EH (cell line): ENCODE results near the gene RPS6KB2.
A peak's percentile ranks its signal among the peaks of the same experiment; 100 is the strongest.
"Not testable (repeated sequence)": the region's sequence is repeated elsewhere in the genome, so short reads cannot be mapped to it uniquely, and the experiment has no call there.

Experiments used
- DNase-seq: peaks from one replicate; pipeline ENCODE4 v3.0.0-alpha.2; 2015; ENCODE audit warnings: low read depth

The RPS6KB2 gene

DNA sequence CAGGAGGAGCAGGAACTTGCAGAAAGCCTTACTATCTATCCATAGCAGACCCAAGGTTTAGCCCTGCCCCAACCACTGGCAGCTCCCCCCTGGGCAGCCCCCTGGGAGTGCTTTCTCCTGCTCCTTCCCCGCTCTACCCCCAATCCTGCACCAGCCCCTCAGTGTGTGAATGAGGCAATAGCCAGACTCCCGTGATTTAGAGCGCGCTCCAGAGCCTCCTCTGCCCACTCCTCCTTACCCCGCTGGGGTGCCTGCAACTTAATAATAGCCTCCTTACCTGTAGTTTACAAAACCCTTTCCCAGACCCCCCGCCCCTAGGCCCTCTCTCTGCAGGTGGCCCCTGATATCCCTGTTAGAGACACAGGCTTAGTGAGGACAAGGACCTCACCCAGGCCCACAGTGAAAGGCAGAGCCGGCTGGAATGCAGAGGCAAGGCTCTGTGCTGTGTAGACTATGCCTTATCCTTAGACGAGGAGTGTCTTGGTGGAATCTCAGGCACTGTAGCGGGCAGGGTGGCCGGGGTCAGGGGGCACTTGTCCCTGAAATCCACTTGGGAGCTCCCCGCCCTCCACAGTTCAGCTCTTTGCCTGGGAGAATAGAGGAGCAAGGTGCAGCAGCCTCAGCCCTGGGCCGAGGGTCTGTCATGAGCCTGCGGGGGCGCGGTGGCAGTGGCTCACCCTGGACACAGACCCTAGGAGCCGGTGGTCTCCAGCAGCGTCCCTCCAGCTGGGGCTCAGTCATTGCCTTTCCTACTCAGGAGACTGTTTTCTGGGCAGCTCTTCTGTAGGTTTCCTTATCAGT is 17.1 kb upstream of the RPS6KB2 start:
- DNase-seq = no peak

DNA sequence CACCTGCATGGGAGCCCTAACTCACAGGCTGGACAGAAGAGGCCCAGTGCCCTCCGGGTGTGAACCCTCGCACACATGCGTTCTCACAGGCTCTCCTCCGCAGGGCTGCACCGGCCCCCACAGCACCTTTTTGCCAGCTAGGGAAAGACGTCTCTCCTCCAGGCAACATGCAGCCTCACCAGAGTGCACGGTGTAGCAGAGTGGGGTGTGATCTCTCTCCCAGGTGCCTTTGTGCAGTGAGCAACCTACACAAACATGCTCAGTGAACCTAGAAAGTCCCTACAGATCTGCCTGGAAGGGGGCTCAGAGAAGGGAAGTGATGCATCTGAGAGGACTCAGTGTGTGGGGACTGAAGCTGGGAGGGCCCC is 16.5 kb upstream of the RPS6KB2 start:
- no peak for DNase-seq

DNA sequence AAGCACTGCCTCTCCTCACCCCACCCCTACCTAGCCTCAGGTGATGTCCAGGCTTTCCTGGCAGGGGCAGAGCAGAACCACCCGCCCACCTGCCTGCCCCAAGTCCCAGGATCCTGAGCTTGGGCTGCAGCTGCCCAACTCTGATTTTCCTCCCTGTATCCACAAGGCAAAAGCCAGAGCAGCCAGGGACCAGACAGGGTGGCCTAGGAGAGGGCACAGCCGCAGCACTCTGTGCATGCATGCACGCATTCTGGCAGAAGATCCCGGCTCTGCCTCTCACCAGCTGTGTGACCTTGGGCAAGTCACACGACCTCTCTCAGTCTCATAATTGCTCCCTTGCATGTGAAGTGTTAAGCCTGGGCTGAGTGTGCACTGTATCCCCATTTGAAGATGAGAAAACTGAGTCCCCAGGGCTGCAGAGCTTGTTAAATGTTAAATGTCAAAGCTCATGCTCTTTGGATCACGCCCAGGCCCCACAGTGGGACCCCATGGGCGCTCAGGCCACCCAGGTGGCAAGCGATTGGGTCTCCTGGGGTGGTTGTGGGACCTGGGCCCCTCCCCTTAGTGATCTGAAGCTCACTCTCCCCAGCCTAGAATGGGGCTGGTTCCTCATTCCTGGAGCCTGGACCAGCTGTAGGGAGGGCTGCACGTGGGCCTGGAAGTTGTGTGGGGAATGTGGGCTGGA is 15.7 kb upstream of the RPS6KB2 start:
- no peak for DNase-seq

DNA sequence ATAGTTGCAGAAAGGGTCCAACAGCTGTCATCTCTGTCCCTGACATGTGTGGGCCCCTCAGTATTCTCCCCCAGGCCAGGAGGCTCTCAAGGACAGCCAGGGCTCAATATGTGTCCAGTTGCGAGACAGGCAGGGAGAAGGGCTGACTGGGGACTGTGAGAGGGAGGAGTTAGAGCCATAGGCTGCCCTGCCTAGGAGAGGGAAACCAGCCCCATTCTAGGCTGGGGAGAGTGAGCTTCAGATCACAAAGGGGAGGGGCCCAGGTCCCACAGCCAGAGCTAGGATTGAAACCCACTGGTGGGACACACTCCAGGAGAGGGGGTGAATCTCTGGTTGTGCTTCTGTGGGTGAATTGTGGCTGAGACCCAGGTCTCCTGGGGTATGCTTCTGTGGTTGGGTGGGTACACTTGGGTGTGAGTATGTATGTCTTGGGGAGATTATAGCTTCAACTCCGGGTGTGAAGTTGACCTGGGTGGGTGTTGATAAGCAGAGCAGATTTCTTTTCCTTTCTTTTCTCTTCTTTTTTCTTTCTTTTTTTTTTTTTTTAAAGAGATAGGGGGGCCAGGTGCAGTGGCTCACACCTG is 14.9 kb upstream of the RPS6KB2 start:
- no peak for DNase-seq

DNA sequence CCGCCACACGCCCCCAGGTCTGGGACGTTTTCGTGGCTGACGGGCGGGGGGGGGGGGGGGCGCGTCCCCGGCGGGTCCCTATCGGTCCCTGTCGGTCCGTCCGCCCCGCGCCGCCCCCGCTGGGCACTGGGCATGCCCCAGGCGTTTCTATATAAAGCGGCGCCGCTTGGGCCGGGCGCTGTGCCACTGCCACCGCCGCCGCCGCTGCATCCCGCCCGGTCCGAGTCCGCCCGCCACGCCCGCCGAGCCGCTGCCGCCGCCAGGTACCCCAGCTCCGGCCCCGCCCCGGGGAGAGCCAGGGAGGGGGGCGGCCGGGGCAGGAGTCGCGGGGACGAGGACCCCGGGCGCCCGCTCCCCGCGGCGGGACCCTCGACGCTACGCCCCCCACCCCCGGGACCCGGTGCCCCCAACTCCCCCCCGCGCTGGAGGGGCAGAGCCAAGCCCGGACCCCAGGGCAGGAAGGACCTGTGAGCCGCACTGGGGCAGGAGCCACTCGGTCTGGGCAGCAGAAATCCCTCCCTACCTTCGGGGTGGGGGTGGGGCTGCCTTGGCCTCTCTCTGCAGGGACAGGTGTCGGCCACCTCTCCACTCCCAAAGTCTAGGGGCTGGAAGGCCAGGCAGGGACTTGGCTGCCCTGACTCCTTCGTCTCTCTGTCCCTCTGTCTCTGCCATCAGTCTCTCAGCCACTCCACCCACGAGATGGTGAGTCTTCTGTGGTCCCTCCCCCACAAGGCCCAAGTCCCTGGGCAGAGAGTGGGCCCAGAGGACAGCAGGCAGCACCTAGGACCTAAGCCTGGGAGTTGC is 12.6 kb upstream of the RPS6KB2 start, which contains the start of gene CARNS1:
CARNS1 (plus strand) TSS at position 178 of the 804 bp plus-strand sequence; CDS start at position 700, 522 bp downstream.
- DNase-seq = no peak

DNA sequence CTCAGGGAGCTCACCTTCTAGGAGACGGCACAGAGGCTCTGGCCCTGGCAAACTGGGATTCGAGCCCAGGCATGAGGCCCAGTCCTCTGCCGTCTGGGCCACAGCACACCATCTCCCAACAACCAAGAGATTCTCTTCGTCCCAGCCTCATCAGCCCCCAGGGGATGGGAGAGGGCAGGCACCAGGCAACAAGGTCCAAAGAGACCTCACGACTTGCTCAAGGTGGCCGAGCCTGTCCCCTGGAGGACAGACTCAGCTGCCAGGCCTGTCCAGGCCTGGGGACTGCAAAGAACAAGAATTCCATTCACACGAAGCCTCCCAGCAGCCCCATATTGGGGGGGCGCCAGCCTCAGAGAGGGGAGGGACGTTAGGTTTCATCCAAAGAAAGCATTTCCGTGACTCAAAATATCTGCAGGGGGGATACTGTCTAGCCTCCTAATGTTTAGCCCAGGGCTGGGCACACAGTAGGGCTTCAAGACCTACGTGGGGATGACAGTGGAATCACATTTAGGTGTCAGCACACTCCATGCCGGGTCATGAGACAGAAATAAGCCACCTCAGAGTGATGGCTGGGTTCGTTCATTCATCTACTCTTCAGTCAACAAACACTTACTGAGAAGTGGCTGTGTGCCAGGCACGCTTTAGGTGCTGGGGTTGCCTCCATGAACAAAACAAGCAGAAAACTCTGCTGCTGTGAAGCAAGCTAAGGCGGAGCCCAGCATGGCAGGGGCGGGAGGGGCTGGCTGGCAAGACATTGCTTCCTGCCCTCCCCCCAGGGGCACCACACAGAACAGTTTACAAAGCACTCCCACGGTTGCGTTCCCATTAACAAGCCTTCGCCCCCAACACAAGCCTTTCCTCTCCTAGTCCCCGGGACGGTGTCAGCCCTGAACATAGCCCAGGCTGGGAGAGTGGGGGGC is 11.6 kb upstream of the RPS6KB2 start:
- DNase-seq = peak; percentile 27

DNA sequence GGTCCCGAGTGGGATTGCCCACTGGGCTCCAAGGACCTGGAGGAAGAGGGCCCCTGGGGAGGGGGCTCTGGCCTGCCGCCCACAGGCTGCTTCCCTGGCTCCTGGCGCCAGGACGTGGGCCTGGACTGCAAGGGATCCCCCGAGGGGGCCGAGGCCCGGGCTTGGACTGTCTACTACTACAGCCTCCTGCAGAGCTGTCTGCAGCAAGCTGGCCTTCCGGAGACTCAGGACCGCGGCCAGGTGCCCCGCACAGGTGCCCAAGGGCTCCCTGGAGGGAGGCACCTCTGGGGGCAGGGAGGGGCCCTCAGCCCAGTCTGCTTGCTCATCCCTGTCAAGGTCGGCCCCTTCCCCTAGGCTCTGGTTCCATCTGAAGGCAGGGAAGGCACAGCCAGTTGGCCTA is 10.9 kb upstream of the RPS6KB2 start:
- no peak for DNase-seq

DNA sequence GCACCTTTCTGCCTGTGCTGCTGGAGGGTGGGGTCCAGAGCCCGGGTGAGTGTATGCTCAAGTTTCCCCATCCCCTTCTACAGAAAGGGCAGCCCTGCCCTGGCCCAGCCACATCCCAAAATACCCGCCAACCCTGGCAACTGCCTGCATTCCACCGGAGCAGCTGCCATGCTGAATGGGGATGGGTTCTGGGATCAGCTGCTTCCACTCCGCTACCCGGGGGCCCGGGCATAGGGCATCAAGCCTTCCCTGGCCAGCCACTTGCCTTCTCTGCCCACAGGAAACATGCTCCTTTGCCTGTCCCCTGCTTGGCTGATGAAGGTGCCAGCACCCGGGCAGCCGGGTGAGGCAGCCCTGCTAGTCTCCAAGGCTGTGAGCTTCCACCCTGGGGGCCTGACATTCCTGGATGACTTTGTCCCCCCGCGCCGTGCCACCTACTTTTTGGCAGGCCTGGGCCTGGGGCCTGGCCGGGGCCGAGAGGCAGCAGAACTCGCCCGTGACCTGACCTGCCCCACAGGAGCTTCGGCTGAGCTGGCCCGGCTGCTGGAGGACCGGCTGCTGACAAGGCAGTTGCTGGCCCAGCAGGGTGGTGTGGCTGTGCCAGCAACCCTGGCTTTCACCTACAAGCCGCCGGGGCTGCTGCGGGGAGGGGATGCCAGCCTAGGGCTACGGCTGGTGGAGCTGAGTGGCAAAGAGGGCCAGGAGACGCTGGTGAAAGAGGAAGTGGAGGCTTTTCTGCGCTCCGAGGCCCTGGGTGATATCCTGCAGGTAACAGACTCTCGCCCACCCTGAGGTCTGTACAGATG is 9.6 kb upstream of the RPS6KB2 start:
- no peak for DNase-seq

DNA sequence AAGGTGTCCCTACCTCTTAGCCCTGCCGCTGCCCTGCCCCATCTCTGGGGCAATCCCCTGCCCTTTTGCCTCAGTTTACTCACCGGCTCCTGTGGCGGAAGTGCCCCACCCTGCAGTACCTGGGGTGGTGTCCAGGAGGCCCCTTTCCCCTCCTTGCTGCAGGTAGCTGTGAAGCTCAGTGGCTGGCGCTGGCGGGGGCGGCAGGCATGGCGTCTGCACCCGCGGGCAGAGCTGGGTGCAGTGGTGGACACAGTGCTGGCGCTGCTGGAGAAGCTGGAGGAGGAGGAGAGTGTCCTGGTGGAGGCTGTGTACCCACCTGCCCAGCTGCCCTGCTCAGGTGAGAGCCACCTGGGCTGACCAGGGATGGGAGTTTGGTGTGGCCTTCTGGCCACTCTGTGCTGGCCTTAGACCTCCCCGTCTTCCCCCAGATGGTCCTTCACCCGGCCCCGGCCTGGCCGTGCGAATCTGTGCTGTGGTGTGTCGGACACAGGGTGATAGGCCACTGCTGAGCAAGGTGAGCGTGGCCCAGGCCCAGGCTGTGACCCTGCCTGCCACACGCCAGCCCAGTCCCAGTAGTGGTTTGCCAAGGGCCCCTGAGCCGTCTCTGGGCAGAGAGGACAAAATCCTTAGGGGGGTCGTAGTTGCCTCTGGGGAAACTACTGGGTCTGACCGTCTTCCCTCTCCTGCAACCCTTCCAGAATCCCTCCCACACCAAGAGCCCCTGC is 8.8 kb upstream of the RPS6KB2 start:
- DNase-seq = no peak

DNA sequence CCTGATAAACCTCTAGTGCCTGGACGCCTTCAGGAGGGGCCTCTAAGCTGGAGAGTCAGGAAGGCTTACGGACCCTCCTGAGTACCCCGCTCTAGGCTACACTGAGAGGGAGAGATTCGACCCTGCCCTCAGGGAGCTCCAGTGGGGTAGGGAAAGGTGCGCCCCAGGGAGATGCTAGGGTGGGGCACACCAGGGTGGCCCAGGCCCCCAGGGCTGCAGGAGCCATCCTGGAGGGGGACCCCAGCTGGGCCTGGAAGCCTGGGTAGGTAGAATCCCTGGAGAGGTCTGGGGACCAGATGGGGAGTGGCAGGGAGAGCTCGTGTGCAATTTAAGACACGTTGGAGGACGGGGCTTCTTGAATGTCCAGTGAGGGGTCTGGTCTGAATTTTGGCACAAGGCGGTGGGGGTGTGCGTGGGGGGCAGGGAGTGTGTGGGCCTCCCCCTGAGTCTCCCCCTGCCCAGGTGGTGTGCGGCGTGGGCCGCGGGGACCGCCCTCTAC is 8.1 kb upstream of the RPS6KB2 start:
- DNase-seq = no peak

DNA sequence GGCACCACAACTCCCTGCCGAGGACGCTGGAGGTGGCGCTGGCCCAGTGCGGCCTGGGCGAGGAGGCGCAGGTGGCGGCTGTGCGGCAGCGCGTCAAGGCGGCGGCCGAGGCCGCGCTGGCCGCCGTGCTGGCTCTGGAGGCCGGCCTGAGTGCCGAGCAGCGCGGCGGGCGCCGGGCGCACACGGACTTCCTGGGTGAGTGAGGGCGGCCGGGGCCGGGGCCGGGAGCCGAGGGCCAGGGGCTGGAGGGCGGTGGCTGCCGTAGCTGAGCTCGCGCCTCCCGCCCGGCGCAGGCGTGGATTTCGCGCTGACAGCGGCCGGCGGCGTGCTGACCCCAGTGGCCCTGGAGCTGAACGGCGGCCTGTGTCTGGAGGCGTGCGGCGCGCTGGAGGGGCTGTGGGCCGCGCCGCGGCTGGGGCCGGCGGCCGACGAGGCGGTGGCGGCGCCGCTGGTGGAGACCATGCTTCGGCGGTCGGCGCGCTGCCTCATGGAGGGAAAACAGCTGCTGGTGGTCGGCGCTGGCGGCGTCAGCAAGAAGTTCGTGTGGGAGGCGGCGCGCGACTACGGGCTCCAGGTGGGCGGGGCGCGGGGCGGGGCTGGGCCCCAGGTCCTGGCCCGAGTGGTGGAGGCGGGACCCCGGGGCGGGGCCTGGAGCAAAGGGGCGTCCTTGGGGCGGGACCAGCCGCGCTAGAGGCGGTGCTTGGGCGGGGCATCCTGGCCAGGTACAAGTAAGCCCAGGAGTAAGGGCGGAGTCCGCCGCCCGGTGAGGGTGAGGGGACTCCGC is 7.5 kb upstream of the RPS6KB2 start:
- peak; percentile 91 for DNase-seq

DNA sequence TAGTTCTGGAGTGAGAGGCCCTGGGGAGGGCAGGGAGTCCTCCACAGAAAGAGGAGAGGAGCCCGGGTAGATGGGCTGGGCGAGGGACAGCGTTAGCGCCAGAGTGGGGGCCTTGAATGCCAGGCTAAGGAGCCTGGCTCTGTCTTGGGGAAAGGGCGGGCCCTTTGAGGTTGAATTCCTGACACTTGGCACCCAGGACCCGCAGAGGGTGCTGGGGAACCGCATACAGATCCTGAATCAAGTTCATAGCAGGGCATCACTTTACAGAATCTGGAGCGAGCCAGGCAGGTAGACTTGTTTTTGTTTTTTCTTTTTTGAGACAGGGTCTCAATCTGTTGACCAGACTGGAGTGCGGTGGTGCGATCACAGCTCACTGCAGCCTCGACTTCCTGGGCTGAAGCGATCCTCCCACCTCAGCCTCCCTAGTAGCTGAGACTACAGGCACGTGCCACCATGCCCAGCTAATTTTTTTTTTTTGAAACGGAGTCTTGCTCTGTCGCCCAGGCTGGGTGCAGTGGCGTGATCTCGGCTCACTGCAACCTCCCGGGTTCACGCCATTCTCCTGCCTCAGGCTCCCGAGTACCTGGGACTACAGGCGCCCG is 6.8 kb upstream of the RPS6KB2 start:
- DNase-seq = no peak

DNA sequence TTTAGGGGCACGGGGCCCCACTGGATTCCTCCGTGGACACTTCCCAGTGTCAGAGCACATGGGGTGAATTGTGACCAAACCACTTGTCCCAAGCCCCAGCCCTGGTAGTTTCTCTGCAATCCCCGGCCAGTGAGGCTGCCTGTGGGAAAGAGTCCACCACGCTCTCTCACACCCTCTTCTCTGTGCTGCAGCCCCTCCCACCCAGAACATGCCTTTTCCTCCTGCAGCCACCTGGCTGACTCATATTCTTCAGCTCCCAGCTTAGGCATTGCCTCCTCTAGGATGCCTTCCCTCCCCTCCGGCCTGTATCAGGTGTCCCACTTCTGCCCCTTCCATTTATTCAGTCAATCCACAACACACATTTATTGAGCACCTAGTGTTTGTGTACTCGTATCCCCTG is 5.4 kb upstream of the RPS6KB2 start:
- DNase-seq = no peak

DNA sequence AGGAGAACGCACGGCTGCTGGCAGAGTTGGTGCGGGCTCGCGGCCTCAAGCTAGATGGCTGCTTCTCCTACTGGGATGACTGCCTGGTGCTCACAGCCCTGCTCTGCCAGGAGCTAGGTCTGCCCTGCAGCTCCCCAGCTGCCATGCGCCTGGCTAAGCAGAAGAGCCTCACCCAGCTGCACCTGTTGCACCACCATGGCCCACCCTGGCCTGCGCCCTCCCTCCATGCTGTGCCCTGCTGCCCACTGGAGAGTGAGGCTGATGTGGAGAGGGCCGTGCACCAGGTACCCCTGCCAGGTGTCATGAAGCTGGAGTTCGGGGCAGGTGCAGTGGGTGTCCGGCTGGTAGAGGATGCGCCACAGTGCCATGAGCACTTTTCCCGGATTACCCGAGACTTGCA is 4.8 kb upstream of the RPS6KB2 start:
- DNase-seq = no peak

DNA sequence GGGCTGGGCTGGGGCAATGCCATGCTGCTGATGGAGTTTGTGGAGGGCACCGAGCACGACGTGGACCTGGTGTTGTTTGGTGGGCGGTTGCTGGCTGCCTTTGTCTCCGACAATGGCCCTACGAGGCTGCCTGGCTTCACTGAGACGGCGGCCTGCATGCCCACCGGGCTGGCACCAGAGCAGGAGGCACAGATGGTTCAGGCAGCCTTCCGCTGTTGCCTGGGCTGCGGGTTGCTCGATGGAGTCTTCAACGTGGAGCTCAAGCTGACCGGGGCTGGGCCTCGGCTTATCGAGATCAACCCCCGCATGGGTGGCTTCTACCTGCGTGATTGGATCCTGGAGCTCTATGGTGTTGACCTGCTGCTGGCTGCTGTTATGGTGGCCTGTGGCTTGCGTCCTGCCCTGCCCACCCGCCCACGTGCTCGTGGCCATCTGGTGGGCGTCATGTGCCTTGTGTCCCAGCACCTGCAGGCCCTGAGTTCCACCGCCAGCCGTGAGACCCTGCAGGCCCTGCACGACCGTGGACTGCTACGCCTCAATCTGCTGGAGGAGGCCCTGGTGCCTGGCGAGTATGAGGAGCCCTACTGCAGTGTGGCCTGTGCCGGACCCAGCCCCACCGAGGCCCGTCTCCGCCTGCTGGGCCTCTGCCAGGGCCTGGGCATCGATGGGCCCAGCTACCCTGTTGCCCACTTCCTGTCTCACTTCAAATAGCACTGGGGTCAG is 4.2 kb upstream of the RPS6KB2 start:
- DNase-seq = no peak

DNA sequence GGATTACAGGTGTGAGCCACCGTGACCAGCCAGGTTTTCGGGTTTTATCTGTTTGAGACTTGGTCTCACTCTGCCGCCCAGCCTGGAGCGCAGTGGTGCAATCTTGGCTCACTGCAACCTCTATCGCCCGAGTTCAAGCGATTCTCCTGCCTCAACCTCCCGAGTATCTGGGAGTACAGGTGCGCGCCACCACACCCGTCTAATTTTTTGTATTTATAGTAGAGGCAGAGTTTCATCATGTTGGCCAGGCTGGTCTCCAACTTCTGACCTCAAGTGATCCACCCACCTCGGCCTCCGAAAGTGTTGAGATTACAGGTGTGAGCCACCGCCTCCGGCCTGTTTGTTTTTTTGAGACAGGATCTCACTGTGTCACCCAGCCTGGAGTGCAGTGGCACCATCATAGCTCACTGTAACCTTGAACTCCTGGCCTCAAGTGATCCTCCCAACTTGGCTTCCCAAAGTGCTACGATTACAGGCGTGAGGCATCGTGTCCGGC is 882 bp upstream of the RPS6KB2 start:
- not testable (repeated sequence) for DNase-seq

DNA sequence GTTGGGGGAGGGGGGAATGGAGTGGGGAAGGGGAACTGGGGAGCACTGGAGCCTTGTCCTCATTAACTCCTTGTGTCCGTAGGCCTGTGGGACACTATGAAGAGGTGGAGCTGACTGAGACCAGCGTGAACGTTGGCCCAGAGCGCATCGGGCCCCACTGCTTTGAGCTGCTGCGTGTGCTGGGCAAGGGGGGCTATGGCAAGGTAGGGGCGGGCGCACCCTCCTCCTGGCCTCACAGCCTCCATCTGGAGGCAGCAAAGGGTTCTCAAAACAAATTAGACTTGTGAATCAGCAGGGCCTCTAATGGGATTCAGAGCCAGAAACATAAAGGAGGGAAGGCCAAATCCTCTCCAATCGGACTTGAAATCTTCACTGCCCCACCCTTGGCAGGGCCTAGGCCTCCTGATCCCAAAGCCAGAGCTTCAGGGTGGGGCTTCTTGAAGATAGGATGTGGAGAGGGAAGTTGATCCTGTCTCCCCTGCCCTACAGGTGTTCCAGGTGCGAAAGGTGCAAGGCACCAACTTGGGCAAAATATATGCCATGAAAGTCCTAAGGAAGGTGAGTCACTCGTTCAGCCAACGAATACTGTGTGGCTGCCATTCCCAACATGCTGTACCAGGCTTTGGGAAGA is 859 bp downstream of the RPS6KB2 start:
- no peak for DNase-seq
